Activated naive CD8-positive, alpha-beta T cell treated with anti-CD3 and anti-CD28 coated beads for 36 hours (primary cell): ENCODE results near the gene PLD3. TPM values are rescaled to one million over a fixed set of nuclear protein-coding genes. Genes with fewer than 3 reads are reported as not detected.

ENCODE experiments used
- DNase-seq: peaks from one replicate; pipeline ENCODE4 v3.0.0; 2021
- H3K27ac Mint-ChIP-seq: one replicate; pipeline ENCODE4 v1.8.0; 2022; ENCODE audit warnings: mild to moderate bottlenecking, moderate library complexity, mixed read lengths
- H3K27me3 Mint-ChIP-seq: one replicate; pipeline ENCODE4 v1.8.0; 2022; ENCODE audit warnings: mild to moderate bottlenecking, mixed read lengths
- H3K36me3 Mint-ChIP-seq: one replicate; pipeline ENCODE4 v1.8.0; 2021; ENCODE audit warnings: mild to moderate bottlenecking, mixed read lengths
- H3K4me1 Mint-ChIP-seq: one replicate; pipeline ENCODE4 v1.8.0; 2021; ENCODE audit warnings: mixed read lengths
- H3K4me3 Mint-ChIP-seq: one replicate; pipeline ENCODE4 v1.8.0; 2022; ENCODE audit warnings: mild to moderate bottlenecking, moderate library complexity, mixed read lengths
- H3K9me3 Mint-ChIP-seq: one replicate; pipeline ENCODE4 v1.8.0; 2022; ENCODE audit warnings: mixed read lengths
- total RNA-seq, 2 experiments: library from RNA; stranded (reverse); gene quantifications; one replicate each; pipeline ENCODE4 v1.2.3, GENCODE V29; 2021

PLD3 gene
- total RNA-seq, 2 experiments from 2014 or later = 41.8 to 44.2 TPM

DNA sequence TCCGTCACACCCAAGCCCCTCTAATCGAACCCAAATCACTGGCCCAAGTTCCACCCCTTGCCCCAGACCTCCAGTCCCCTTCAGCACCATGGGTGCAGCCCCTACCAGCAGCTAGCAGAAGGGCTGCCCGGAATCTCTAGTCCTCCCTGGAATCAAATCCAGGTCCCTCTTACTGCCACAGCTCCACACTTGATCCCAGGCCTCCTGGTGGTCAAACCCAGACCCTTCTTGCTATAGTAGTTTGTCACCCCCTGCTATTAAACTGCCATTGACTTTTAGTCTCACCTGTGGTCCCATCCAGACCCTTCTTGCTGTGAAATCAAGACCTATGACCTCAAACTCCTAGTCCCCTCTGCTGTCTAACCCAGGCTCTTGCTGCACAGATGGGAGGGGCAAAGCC is 32.8 kb downstream of the PLD3 start:
- Mint-ChIP-seq H3K27me3 (no peaks in the 10 kb centered on the region), H3K4me1 (no peaks in the 10 kb centered on the region), H3K36me3 (no peaks in the 10 kb centered on the region), H3K9me3 (no peaks in the 10 kb centered on the region), H3K27ac (no peak overlapping the region), H3K4me3 (no peak overlapping the region)
- DNase-seq = no peak

- DNase-seq = no peak
- H3K27ac Mint-ChIP-seq = no peak overlapping the region
- no peaks in the 10 kb centered on the region for H3K36me3 Mint-ChIP-seq
- H3K27me3 Mint-ChIP-seq = no peaks in the 10 kb centered on the region
- H3K4me3 Mint-ChIP-seq = no peak overlapping the region
- no peaks in the 10 kb centered on the region for H3K9me3 Mint-ChIP-seq
- H3K4me1 Mint-ChIP-seq = no peaks in the 10 kb centered on the region
Observed at GRCh38 chr19:40383668-40384248, 35.3 kb downstream of the PLD3 start.

DNA sequence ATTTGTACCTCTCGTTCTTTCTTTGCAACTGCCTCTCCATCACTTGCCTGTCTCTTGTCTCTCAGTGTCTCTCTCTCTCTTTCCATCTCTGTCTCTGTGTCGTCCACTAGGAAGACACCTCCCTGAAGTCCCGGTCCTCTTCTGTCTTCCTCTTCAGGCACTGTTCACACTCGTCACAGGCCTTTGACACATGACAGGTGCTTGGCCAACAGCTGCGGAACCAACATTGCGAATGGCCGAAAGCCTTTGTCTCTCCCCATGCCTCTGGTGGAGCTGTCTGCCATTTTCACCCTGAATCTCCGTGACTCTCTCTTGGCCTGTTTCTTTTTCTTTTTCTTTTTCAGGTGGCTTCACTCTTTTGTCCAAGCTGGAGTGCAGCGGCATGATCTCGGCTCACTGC is 38.7 kb downstream of the PLD3 start:
- no peak overlapping the region for H3K4me3 Mint-ChIP-seq
- no peak overlapping the region for H3K27ac Mint-ChIP-seq
- H3K9me3 Mint-ChIP-seq = no peaks in the 10 kb centered on the region
- H3K27me3 Mint-ChIP-seq = no peaks in the 10 kb centered on the region
- no peaks in the 10 kb centered on the region for H3K36me3 Mint-ChIP-seq
- no peak for DNase-seq
- H3K4me1 Mint-ChIP-seq = no peaks in the 10 kb centered on the region

- no peak overlapping the region for H3K27ac Mint-ChIP-seq
- no peaks in the 10 kb centered on the region for H3K4me1 Mint-ChIP-seq
- no peak overlapping the region for H3K4me3 Mint-ChIP-seq
- H3K9me3 Mint-ChIP-seq = no peaks in the 10 kb centered on the region
- H3K36me3 Mint-ChIP-seq = no peaks in the 10 kb centered on the region
- no peak for DNase-seq
- H3K27me3 Mint-ChIP-seq = no peaks in the 10 kb centered on the region
Observed at GRCh38 chr19:40388481-40388880, 40.0 kb downstream of the PLD3 start.

DNA sequence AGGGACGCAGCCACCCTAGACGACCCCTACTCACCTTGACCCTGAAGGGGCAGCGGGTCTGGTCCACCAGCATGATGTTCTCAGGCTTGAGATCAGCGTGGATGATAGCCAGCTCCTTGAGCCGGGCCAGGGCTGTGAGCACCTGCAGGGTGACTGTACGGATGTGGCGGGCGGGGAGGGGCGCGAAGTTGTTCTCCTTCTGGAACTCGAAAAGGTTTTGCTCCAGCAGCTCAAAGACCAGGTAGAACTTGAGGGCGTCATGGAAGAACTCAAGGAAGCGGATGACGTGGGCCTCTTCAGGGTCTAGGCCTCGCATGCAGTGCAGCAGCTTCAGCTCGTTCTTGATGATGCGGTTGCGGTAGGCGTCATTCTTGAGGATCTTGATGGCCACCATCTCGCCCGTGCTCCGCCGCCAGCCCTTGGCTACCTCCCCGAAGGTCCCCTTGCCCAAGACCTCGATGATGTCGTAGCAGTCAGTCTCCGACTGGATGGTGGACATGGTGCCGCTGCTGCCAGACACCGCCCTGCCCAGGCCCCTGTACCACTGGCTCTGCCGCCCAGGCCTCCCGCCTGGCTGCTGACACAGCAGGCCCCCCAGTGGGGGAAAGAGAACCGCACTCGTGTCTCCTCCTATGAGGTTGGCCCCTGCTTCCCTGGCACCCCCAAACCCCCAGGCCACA is 41.0 kb downstream of the PLD3 start:
- no peaks in the 10 kb centered on the region for H3K9me3 Mint-ChIP-seq
- H3K4me3 Mint-ChIP-seq = no peak overlapping the region
- no peaks in the 10 kb centered on the region for H3K27me3 Mint-ChIP-seq
- DNase-seq = no peak
- no peak overlapping the region for H3K27ac Mint-ChIP-seq
- no peaks in the 10 kb centered on the region for H3K4me1 Mint-ChIP-seq
- no peaks in the 10 kb centered on the region for H3K36me3 Mint-ChIP-seq

DNA sequence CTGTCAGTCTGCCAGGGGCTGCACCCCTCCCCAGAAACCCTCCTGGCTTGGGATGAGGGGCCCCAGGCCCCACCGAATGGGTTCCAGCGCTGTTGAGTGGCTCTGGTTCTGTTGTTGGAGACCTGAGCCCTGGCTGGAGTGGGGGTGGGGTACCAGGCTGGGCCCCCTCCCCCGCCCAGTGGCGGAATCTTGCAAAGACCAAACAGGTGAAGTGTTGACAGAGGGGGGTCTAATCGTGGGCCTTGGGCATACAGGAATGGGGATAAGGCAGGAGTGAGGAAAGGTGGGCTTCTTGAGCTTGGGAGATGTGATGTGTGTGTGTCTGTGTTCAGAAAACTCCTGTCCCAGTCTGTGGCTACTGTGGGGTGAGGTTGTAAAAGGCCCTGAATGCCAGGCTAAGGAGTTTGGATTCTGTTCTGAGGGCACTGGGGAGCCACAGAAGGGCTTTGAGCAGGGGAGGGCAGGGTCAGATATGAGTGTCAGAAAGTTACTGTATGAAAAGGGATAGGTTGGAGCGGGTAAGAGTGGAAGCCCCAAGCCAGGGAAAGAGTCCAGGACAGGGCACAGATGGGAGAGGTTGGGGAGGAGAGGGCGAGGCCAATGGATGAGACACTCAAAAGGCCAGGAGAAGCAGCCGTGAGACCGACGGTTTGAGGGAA is 41.7 kb downstream of the PLD3 start, which contains the start of gene HIPK4:
TSS of gene HIPK4 (minus strand) at position 98 of the 659 bp plus-strand sequence. CDS start 279 bp downstream, outside the sequence.
- Mint-ChIP-seq H3K27ac (no peak within 1 kb of the TSS), H3K4me1 (no peaks in the 10 kb centered on the region), H3K27me3 (no peaks in the 10 kb centered on the region), H3K4me3 (no peak within 1 kb of the TSS), H3K36me3 (no peaks in the 10 kb centered on the region), H3K9me3 (no peaks in the 10 kb centered on the region)
- no peak for DNase-seq

DNA sequence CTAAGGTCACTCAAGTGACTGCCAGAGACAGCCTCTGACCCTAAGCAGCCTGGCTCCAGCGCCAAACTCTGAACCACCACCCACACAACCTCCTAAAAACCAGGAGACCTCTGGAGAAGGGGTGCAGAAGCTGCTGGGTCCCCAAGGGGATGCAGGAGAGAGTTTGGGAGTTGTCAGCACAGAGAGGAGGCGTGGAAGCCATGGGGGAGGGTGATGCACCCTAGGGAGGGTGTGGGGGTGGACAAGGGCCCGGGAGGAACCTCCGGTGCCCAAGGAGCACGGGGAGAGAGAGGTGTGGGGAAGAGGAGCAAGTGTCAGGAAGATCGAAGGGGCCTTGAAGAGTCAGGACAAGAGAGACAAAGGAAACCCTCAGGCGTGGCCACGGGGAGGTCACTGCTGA is 43.6 kb downstream of the PLD3 start:
- H3K36me3 Mint-ChIP-seq = no peaks in the 10 kb centered on the region
- H3K4me1 Mint-ChIP-seq = no peaks in the 10 kb centered on the region
- no peak overlapping the region for H3K4me3 Mint-ChIP-seq
- DNase-seq = no peak
- H3K27ac Mint-ChIP-seq = no peak overlapping the region
- H3K27me3 Mint-ChIP-seq = no peaks in the 10 kb centered on the region
- H3K9me3 Mint-ChIP-seq = no peaks in the 10 kb centered on the region

DNA sequence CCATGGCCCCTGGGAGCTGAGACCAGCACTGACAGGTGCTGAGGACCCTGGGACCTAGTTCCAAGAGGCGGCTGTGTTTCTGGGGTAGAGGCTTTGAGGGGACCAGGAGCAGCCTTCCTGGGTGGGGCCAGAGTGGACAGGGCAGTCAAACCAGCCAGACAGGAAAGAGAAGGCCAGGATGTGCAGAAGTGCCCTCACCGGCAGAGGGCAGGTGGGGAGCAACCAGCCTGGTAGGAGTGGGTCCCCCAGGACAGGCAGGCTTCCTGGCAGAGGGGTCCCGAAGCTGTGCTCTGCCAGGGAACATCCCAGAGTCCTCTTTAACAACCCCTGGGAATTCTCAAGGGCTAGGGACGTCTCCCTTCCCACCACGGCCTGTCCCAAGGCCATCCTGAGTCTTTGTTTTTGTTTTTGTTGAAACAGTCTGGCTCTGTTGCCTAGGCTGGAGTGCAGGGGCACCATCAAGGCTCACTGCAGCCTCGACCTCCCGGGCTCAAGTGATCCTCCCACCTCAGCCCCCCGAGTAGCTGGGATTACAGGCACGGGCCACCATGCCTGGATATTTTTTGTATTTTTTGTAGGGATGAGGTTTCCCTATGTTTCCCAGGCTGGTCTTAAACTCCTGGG is 44.5 kb downstream of the PLD3 start:
- no peaks in the 10 kb centered on the region for H3K36me3 Mint-ChIP-seq
- H3K27ac Mint-ChIP-seq = no peak overlapping the region
- H3K27me3 Mint-ChIP-seq = no peaks in the 10 kb centered on the region
- H3K4me3 Mint-ChIP-seq = no peak overlapping the region
- DNase-seq = no peak
- H3K9me3 Mint-ChIP-seq = no peaks in the 10 kb centered on the region
- no peaks in the 10 kb centered on the region for H3K4me1 Mint-ChIP-seq

GRCh38 chr19:40393894-40394815 is 45.7 kb downstream of the PLD3 start:
- H3K27me3 Mint-ChIP-seq = no peaks in the 10 kb centered on the region
- no peak overlapping the region for H3K4me3 Mint-ChIP-seq
- no peak for DNase-seq
- no peaks in the 10 kb centered on the region for H3K36me3 Mint-ChIP-seq
- no peaks in the 10 kb centered on the region for H3K9me3 Mint-ChIP-seq
- H3K4me1 Mint-ChIP-seq = peaks cover 3% of the 10 kb centered on the region
- H3K27ac Mint-ChIP-seq = no peak overlapping the region

DNA sequence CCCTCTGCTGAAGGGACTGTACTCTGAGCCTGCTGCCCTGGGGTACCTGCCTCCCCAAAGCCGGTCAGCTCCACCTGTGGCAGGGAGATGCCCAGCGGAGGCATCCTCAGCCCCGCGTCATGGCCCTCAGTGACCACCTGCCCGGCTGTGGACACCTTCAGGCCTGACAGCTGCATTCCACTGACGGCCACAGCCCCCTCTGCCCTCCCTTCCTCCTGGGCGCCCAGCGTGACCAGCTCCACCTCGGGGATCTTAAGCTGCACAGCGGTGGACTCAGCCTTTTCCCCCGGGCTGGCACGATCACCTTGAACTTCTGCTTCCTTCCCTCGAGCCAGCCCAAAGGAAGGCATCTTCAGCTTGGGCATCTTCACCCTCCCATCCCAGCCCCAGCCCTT is 46.3 kb downstream of the PLD3 start:
- Mint-ChIP-seq H3K36me3 (no peaks in the 10 kb centered on the region), H3K4me1 (peaks cover 3% of the 10 kb centered on the region), H3K27ac (no peak overlapping the region), H3K9me3 (no peaks in the 10 kb centered on the region), H3K4me3 (no peak overlapping the region), H3K27me3 (no peaks in the 10 kb centered on the region)
- DNase-seq = no peak

DNA sequence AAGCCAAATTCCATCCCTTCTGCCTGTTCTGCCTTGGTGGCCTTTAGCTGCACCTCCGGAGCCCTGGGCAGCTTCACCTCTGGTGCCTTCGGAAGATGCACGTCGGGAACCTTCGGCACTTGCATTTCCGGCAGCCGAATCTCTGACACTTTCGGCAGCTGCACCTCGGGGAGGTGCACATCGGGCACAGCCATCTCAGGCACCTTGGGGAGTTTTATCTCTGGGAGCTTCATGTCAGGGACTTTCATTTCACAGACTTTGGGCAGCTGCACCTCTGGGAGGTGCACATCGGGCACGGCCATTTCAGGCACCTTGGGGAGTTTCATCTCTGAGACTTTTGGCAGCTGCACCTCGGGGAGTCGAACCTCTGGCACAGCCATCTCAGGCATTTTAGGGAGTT is 47.5 kb downstream of the PLD3 start:
- Mint-ChIP-seq H3K4me1 (peaks cover 3% of the 10 kb centered on the region), H3K27me3 (no peaks in the 10 kb centered on the region), H3K9me3 (no peaks in the 10 kb centered on the region), H3K4me3 (no peak overlapping the region), H3K27ac (no peak overlapping the region), H3K36me3 (no peaks in the 10 kb centered on the region)
- no peak for DNase-seq

DNA sequence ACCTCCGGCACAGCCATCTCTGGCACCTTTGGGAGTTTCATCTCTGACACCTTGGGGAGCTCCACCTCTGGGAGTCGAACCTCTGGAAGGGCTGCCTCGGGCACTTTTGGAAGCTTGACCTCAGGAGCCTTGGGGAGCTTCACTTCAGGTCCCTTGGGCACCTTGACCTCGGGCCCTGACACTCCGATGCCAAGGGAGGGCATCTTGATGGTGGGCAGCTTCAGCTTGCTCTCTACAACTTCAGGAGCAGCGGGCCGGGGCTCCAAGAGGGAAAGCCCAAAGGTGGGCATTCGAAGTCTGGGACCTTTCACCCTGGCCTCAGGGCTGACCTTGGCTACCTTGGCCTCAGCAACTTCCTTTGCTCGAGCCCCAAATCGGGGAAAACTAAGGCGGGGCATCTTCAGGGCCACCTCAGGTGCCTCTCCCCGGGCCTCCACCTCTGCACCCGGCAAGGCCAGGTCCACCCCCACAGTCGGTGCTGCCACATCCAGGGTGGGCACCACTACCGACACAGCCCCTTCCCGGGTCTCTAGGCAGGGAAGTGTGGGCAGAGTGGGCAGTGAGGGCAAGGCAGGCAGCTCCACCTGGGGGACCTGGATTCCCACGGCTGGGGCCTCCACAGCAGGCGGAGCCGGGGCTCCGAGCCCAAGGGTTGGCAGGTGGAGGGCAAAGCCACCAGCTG is 48.5 kb downstream of the PLD3 start:
- no peak for DNase-seq
- no peak overlapping the region for H3K4me3 Mint-ChIP-seq
- no peaks in the 10 kb centered on the region for H3K36me3 Mint-ChIP-seq
- H3K9me3 Mint-ChIP-seq = no peaks in the 10 kb centered on the region
- peaks cover 3% of the 10 kb centered on the region for H3K4me1 Mint-ChIP-seq
- H3K27ac Mint-ChIP-seq = no peak overlapping the region
- no peaks in the 10 kb centered on the region for H3K27me3 Mint-ChIP-seq

GRCh38 chr19:40397568-40397906 is 49.0 kb downstream of the PLD3 start:
- Mint-ChIP-seq H3K9me3 (no peaks in the 10 kb centered on the region), H3K4me1 (peaks cover 3% of the 10 kb centered on the region), H3K36me3 (no peaks in the 10 kb centered on the region), H3K27me3 (no peaks in the 10 kb centered on the region), H3K4me3 (no peak overlapping the region), H3K27ac (no peak overlapping the region)
- DNase-seq = no peak

- H3K36me3 Mint-ChIP-seq = no peaks in the 10 kb centered on the region
- no peaks in the 10 kb centered on the region for H3K9me3 Mint-ChIP-seq
- peaks cover 7% of the 10 kb centered on the region for H3K4me1 Mint-ChIP-seq
- H3K4me3 Mint-ChIP-seq = no peak overlapping the region
- no peaks in the 10 kb centered on the region for H3K27me3 Mint-ChIP-seq
- peak; percentile 62 for DNase-seq
- no peak overlapping the region for H3K27ac Mint-ChIP-seq
Observed at GRCh38 chr19:40398417-40399131, 50.1 kb downstream of the PLD3 start.
